Epidermal melanocyte (primary cell): ENCODE data around the gene GPS1.
A peak's percentile ranks its signal among the peaks of the same experiment; 100 is the strongest.

Source experiments
- DNase-seq: peaks from one replicate; pipeline ENCODE4 v3.0.0; 2011; ENCODE audit warnings: low spot score; ENCODE audit not compliant: insufficient read length

The GPS1 gene

GRCh38 chr17:82088838-82089722, 37.4 kb downstream of the GPS1 start:
- DNase-seq: no peak

- DNase-seq: no peak
These were observed 38.2 kb downstream of the GPS1 start for GRCh38 chr17:82089723-82090548.

- no peak for DNase-seq
These were observed 39.0 kb downstream of the GPS1 start for GRCh38 chr17:82090549-82091263.

- no peak for DNase-seq
These were observed 39.8 kb downstream of the GPS1 start for GRCh38 chr17:82091264-82092066.

GRCh38 chr17:82092094-82092586, 40.4 kb downstream of the GPS1 start:
- no peak for DNase-seq

- no peak for DNase-seq
These were observed 40.9 kb downstream of the GPS1 start for GRCh38 chr17:82092628-82092994.

GRCh38 chr17:82092995-82093751, 41.5 kb downstream of the GPS1 start:
- DNase-seq: no peak

- DNase-seq: no peak
These were observed 43.5 kb downstream of the GPS1 start for GRCh38 chr17:82094931-82095776.

GRCh38 chr17:82095777-82096708, 44.3 kb downstream of the GPS1 start:
- no peak for DNase-seq

- no peak for DNase-seq
These were observed 45.0 kb downstream of the GPS1 start for GRCh38 chr17:82096709-82097183.

GRCh38 chr17:82097184-82097918, 45.7 kb downstream of the GPS1 start:
- DNase-seq: peak; percentile 79

- DNase-seq: no peak
These were observed 46.1 kb downstream of the GPS1 start for GRCh38 chr17:82097919-82098168.

GRCh38 chr17:82098169-82098938, 46.7 kb downstream of the GPS1 start, which contains the start of gene FASN:
Gene FASN (minus strand): TSS chr17:82098236. CDS start chr17:82096445, 1,791 bp downstream.
- peak; percentile 100 for DNase-seq

- no peak for DNase-seq
These were observed 47.5 kb downstream of the GPS1 start for GRCh38 chr17:82098939-82099763.

- DNase-seq: no peak
These were observed 49.0 kb downstream of the GPS1 start for GRCh38 chr17:82100502-82101298.
